GM12878 (cell line): ENCODE measurements around the gene SLC35A5. TPM values are rescaled to one million over a fixed set of nuclear protein-coding genes. Genes with fewer than 3 reads are reported as not detected.

ENCODE experiments used
- ATAC-seq: fragments of 200-7000 bp; cut with Tn5 transposase; 3 replicates; pipeline ENCODE4 v1.9.1; 2020; ENCODE audit warnings: mild to moderate bottlenecking, moderate library complexity
- BruUV-seq: library from RNA; stranded (reverse); fragments of 400-500 nt; replicated peaks from 2 replicates; lab custom pipeline; 2021; lab: Mats Ljungman, UMichigan
- CTCF ChIA-PET: fragments of 300-600 bp; sonication (Branson Sonifier 250); formaldehyde crosslinking; extraction: SDS; loops from one replicate; lab custom pipeline; 2021; ENCODE audit warnings: inconsistent platforms; lab: Yijun Ruan, JAX
- POLR2A ChIA-PET: fragments of 350-600 bp; formaldehyde crosslinking; extraction: SDS; loops from one replicate; lab custom pipeline; 2021; ENCODE audit warnings: inconsistent platforms; lab: Charles Lee
- RAD21 ChIA-PET: fragments of 300-600 bp; sonication (Branson Sonifier 250); formaldehyde crosslinking; loops from one replicate; lab custom pipeline; 2023; ENCODE audit warnings: antibody characterized with exemption; ENCODE audit not compliant: unreplicated experiment; lab: Charles Lee
- SMC1A ChIA-PET: fragments of 300-600 bp; sonication (Branson Sonifier 250); formaldehyde crosslinking; loops from one replicate; lab custom pipeline; 2023; ENCODE audit not compliant: unreplicated experiment, uncharacterized antibody; lab: Charles Lee
- DNase-seq: peaks from one replicate; pipeline ENCODE4 v3.0.0-alpha.2; 2011; ENCODE audit warnings: low read depth, low spot score
- FAIRE-seq: peaks from 3 replicates; lab custom pipeline; 2011; peaks lifted over from hg19 to GRCh38; lab: Jason Lieb, UNC
- H2AFZ ChIP-seq: 2 replicates; pipeline ENCODE4 v1.6.0; 2011; ENCODE audit warnings: low read depth, low read length, control low read depth; ENCODE audit not compliant: control insufficient read depth
- H3K27ac ChIP-seq: 2 replicates; pipeline ENCODE4 v1.5.1; 2011; ENCODE audit warnings: control low read depth; ENCODE audit not compliant: control insufficient read depth, insufficient read depth
- H3K27me3 ChIP-seq, 2 experiments: replicated peaks in 1 of 2; 2 replicates each; pipeline versions ENCODE4 v1.6.0 to v1.6.1; 2011; ENCODE audit warnings: low read length in 1 of 2; ENCODE audit not compliant: control insufficient read depth in 2 of 2, insufficient read depth in 2 of 2
- H3K36me3 ChIP-seq, 2 experiments: 2 replicates each; pipeline ENCODE4 v1.5.1; 2011; ENCODE audit warnings: low read length in 1 of 2; ENCODE audit not compliant: control insufficient read depth in 2 of 2, insufficient read depth in 2 of 2
- H3K4me1 ChIP-seq: 2 replicates; pipeline ENCODE4 v1.6.1; 2011; ENCODE audit warnings: mild to moderate bottlenecking, low read length, moderate library complexity, mixed read lengths; ENCODE audit not compliant: control insufficient read depth, insufficient read depth
- H3K4me2 ChIP-seq: 2 replicates; pipeline ENCODE4 v1.6.0; 2011; ENCODE audit warnings: control low read depth; ENCODE audit not compliant: control insufficient read depth, insufficient read depth
- H3K4me3 ChIP-seq: fragments of 200-600 bp; sonication (generic); 2 replicates; pipeline ENCODE4 v1.5.1; 2016
- H3K79me2 ChIP-seq: 2 replicates; pipeline ENCODE4 v1.6.0; 2011; ENCODE audit warnings: low read length; ENCODE audit not compliant: control insufficient read depth, insufficient read depth
- H3K9ac ChIP-seq: 2 replicates; pipeline ENCODE4 v1.8.0; 2011; ENCODE audit warnings: low read length, control low read depth, mixed read lengths; ENCODE audit not compliant: control insufficient read depth, insufficient read depth
- H3K9me3 ChIP-seq: replicated peaks from 3 replicates; pipeline ENCODE4 v1.5.1; 2011; ENCODE audit warnings: mild to moderate bottlenecking, low read length; ENCODE audit not compliant: control insufficient read depth, insufficient read depth
- H4K20me1 ChIP-seq: 2 replicates; pipeline ENCODE4 v1.6.0; 2011; ENCODE audit not compliant: control insufficient read depth, insufficient read depth
- EGR1 ChIP-seq, 2 experiments: IDR thresholded peaks; 1 replicate in 1 of 2; 2 replicates in 1 of 2; pipeline ENCODE4 v1.6.1; 2011 to 2012; ENCODE audit warnings: low read depth in 2 of 2, low read length in 2 of 2, borderline replicate concordance in 1 of 2, mild to moderate bottlenecking in 1 of 2, moderate library complexity in 1 of 2
- ETV6 ChIP-seq, 2 experiments: fragments of 450-650 bp in 1 of 2; IDR thresholded peaks in 1 of 2; conservative IDR thresholded peaks in 1 of 2; 2 replicates each; pipeline ENCODE4 v1.6.1; 2014; ENCODE audit warnings: antibody characterized with exemption in 1 of 2, borderline replicate concordance in 1 of 2, low read depth in 1 of 2, mild to moderate bottlenecking in 1 of 2, moderate library complexity in 1 of 2
- FOS ChIP-seq: IDR thresholded peaks from 3 replicates; pipeline ENCODE4 v1.6.1; 2011; ENCODE audit warnings: borderline replicate concordance; ENCODE audit not compliant: insufficient read length; ENCODE audit errors: extremely low read depth
- HDAC2 ChIP-seq: fragments of 200-600 bp; sonication (generic); IDR thresholded peaks from 2 replicates; pipeline ENCODE4 v1.6.1; 2017
- HDAC6 ChIP-seq: fragments of 200-600 bp; sonication (generic); IDR thresholded peaks from one replicate; pipeline ENCODE4 v1.8.0; 2017; ENCODE audit warnings: antibody characterized with exemption; ENCODE audit not compliant: unreplicated experiment
- MXI1 ChIP-seq: fragments of 150-350 bp; IDR thresholded peaks from 2 replicates; pipeline ENCODE4 v1.6.1; 2011; ENCODE audit warnings: low read depth, mild to moderate bottlenecking, inconsistent platforms, low read length, improper control_type of control experiment
- NR2C1 ChIP-seq: fragments of 450-650 bp; IDR thresholded peaks from 2 replicates; pipeline ENCODE4 v1.6.1; 2017; ENCODE audit warnings: antibody characterized with exemption, mild to moderate bottlenecking, moderate library complexity
- PAX8 ChIP-seq: fragments of 450-650 bp; IDR thresholded peaks from 2 replicates; pipeline ENCODE4 v1.6.1; 2017; ENCODE audit warnings: mild to moderate bottlenecking, moderate library complexity
- RFX5 ChIP-seq: IDR thresholded peaks from 2 replicates; pipeline ENCODE4 v1.6.1; 2011; ENCODE audit warnings: low read depth, low read length, improper control_type of control experiment
- RUNX3 ChIP-seq: IDR thresholded peaks from 2 replicates; pipeline ENCODE4 v1.6.1; 2012; ENCODE audit warnings: low read length, inconsistent platforms
- SIX5 ChIP-seq: IDR thresholded peaks from 2 replicates; pipeline ENCODE4 v1.6.1; 2011; ENCODE audit warnings: mild to moderate bottlenecking, low read depth, low read length, moderate library complexity; ENCODE audit not compliant: severe bottlenecking
- SPI1 ChIP-seq: IDR thresholded peaks from 2 replicates; pipeline ENCODE4 v1.6.1; 2011; ENCODE audit warnings: low read depth, mild to moderate bottlenecking, low read length, moderate library complexity, borderline replicate concordance; ENCODE audit not compliant: insufficient read depth
- ZBED1 ChIP-seq: IDR thresholded peaks from 2 replicates; pipeline ENCODE4 v1.6.1; 2016; ENCODE audit warnings: borderline replicate concordance
- WGBS: methylation state at CpG from one replicate; pipeline ENCODE4 v1.1.6; 2016; ENCODE audit warnings: low lambda C conversion rate; ENCODE audit not compliant: insufficient replicate concordance, insufficient coverage; ENCODE audit errors: missing lambda C conversion rate; 5-methylcytosine and 5-hydroxymethylcytosine counted together
- in situ Hi-C: fragments of 300-500 bp; cut with MboI; formaldehyde crosslinking; loops from 9 replicates; pipeline ENCODE4 v1.14.3; 2018; ENCODE audit warnings: mixed read lengths
- intact Hi-C: fragments of 100-400 bp; cut with micrococcal nuclease; formaldehyde crosslinking; loops from one replicate; pipeline ENCODE4 v1.14.2; 2022; ENCODE audit not compliant: unreplicated experiment
- polyA plus RNA-seq, 11 experiments: library from polyadenylated mRNA; depleted of rRNA in 4 of 11; unstranded in 6 of 11; stranded (reverse) in 5 of 11; fragments of >200 nt; fragmentation: Nextera tagmentation in 4 of 11; fragmentation: Illumina TruSeq in 1 of 11; extraction: Ambion mirVana in 4 of 11; extraction: Trizol in 1 of 11; gene quantifications; 1 replicate in 1 of 11; 2 replicates in 10 of 11; pipeline versions ENCODE4 v1.2.1 to v1.2.3, GENCODE V29; 2011 to 2016; ENCODE audit warnings: inconsistent platforms in 2 of 11, missing spikeins in 2 of 11, low read depth in 1 of 11
- total RNA-seq, 4 experiments: library from RNA; depleted of rRNA in 3 of 4; stranded (reverse); fragments of >200 nt in 3 of 4; fragmentation: Illumina TruSeq in 1 of 4; extraction: Trizol in 1 of 4; gene quantifications; 2 replicates each; pipeline versions ENCODE4 v1.2.1 to v1.2.3, GENCODE V29; 2013 to 2021
- TF ChIP-seq, protein P1 (sequence below): IDR thresholded peaks from 2 replicates; pipeline ENCODE4 v1.6.1; 2011; ENCODE audit warnings: low read depth, mild to moderate bottlenecking, low read length, moderate library complexity, borderline replicate concordance; ENCODE audit errors: extremely low read depth

Gene SLC35A5
- total and polyA plus RNA-seq, 10 of the 15 experiments (the other 5 are each of a cell fraction or from before 2014, with no cell fraction given) = 10.9 to 38.1 (median 16.0) TPM

- no TSS peak for BruUV-seq
- FAIRE-seq = no peak
- 4% methylated on average over 1 of the region's 1 CpG for WGBS
These were observed 3.9 kb upstream of the SLC35A5 start for GRCh38 chr3:112557976-112558375.

More at GRCh38 chr3:112557976-112558375, 3.9 kb upstream of the SLC35A5 start:
- ATAC-seq (no peak), DNase-seq (no peak)
- CTCF ChIA-PET = interaction anchor here (0.9 to 1.6 kb wide), 2 partner anchors 16 to 265 kb away, joined by 3 read pairs; no protein-coding TSS in a partner anchor
- RAD21 ChIA-PET = interaction anchor here (2.4 kb wide), 1 partner anchor 447 kb away, joined by 5 read pairs; no protein-coding TSS in a partner anchor
- no peaks in the 10 kb centered on the region for H4K20me1 ChIP-seq
- H2AFZ ChIP-seq = no peak overlapping the region
- H3K79me2 ChIP-seq = peaks cover 71% of the 10 kb centered on the region
- in situ Hi-C loops (no loop called here), intact Hi-C loops (no loop called here)
- no peak overlapping the region for H3K4me3 ChIP-seq
- TF ChIP-seq EGR1 (IDR thresholded peaks at IDR 0.05; ENCODE audit: borderline replicate concordance in 1 of 2, low read depth in 2 of 2, low read length in 2 of 2) (no peak), ETV6 (conservative IDR thresholded peaks at IDR 0.05 in 1 of 2, IDR thresholded peaks at IDR 0.05 in 1 of 2; ENCODE audit: borderline replicate concordance in 1 of 2, low read depth in 1 of 2) (no peak), FOS (no peak), RFX5 (no peak), NR2C1 (no peak), ZBED1 (no peak), SPI1 (no peak), HDAC2 (no peak), RUNX3 (no peak), PAX8 (no peak), SIX5 (no peak), MXI1 (no peak), HDAC6 (no peak)
- TF ChIP-seq, protein P1, sequence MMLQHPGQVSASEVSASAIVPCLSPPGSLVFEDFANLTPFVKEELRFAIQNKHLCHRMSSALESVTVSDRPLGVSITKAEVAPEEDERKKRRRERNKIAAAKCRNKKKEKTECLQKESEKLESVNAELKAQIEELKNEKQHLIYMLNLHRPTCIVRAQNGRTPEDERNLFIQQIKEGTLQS = no peak
- H3K27ac ChIP-seq = no peak overlapping the region
- H3K4me2 ChIP-seq = no peak overlapping the region
- H3K27me3 ChIP-seq = no peaks in the 10 kb centered on the region
- SMC1A ChIA-PET = interaction anchor here (0.8 to 1.0 kb wide), 3 partner anchors 11 to 225 kb away, joined by 3 read pairs; partner anchors contain the start of gene CD200
- H3K9ac ChIP-seq = no peak overlapping the region
- H3K36me3 ChIP-seq = no peaks in the 10 kb centered on the region; a peak in 2 of 4 replicates
- H3K4me1 ChIP-seq = no peaks in the 10 kb centered on the region
- no peaks in the 10 kb centered on the region; the same call in 2 of the 3 replicates for H3K9me3 ChIP-seq
- POLR2A ChIA-PET = interaction anchor here (0.7 kb wide), 2 partner anchors 1153 to 1766 kb away, joined by 3 read pairs; no protein-coding TSS in a partner anchor
